ENCODE measurements around the gene MRAP.

- TF ChIP-seq CTCF (IDR thresholded peaks at IDR 0.05), result no peak
- no peak for TF ChIP-seq POLR2A (IDR thresholded peaks at IDR 0.05)
- no peak for TF ChIP-seq POLR2AphosphoS5 (IDR thresholded peaks at IDR 0.05)
- TF ChIP-seq EP300 (IDR thresholded peaks at IDR 0.05), result no peak
Measured at GRCh38 chr21:32330784-32331311, 32.2 kb downstream of the MRAP start.
